Measurements from ENCODE around the gene ZNF716. TPM values are rescaled to one million over a fixed set of nuclear protein-coding genes. Genes with fewer than 3 reads are reported as not detected.
"Not testable (repeated sequence)": the region's sequence is repeated elsewhere in the genome, so short reads cannot be mapped to it uniquely, and the experiment has no call there.

The ZNF716 gene
- not detected in 2 replicates for total RNA-seq (2014; rRNA removed; shearing (Covaris generic))

DNA sequence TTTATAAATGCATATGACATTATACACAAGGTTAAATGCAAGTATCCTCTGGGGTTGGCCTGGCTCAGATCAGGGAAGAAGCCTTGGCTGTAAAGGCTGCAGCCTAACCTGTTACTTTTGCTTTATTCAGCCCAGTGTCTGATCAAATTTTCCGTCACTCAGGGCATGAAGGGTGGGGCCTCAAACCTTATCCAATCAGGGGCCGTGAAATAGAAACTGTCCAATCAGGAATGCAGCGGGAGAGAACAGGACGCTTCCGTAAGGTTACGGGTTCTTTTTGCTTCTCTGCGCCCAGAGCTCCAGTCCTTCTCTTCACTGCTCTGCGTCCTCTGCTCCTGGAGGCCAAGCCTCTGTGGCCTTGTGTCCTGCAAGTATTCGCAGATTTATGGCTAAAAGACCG, at the start of gene ZNF716:
Gene ZNF716, plus strand, starts transcription at position 274 of the 400 bp plus-strand sequence. Its CDS starts 112 bp downstream, at position 386.
- no peaks in the 10 kb centered on the region for H3K36me3 ChIP-seq (replicated peaks; ENCODE audit: control insufficient read depth, insufficient read depth, low read length)
- no peaks in the 10 kb centered on the region for H3K27me3 ChIP-seq (ENCODE audit: control insufficient read depth, insufficient read depth, low read length)
- no peak for DNase-seq
- H3K4me3 ChIP-seq (ENCODE audit: insufficient read depth, low read depth, low read length) = no peak within 1 kb of the TSS

DNA sequence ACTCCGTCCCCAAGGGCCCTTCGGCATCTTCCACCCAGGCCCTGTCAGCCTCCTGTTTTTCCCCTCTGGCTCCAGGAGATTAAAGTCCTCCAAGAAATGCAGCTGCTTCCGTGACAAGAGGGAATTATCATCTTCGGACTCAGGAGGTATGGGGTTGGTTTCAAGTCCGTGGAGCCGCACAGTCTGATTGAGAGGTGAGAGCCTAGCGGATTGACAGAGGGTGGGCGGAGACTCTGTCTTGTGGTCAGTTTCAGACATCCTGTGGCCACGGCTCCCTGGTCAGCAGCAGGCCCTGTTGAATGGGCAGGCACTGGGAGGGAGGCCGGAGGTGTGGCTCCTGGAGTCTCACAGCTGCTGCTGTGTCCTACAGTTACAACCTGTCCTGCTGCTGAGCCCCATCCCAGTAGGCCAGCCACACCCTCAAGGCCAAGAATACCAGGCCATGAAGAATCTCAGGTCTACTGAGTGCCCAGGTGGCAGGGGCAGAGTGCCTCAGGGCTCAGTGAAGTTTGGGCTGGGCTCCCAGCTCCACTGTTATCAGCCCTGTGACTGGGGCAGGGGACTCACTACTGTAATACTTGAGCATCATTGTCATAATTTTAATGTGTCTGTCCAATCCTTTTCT, 49.3 kb upstream of the ZNF716 start:
- no peak for DNase-seq
- H3K36me3 ChIP-seq (replicated peaks; ENCODE audit: control insufficient read depth, insufficient read depth, low read length) = no peaks in the 10 kb centered on the region
- no peaks in the 10 kb centered on the region for H3K27me3 ChIP-seq (ENCODE audit: control insufficient read depth, insufficient read depth, low read length)
- no peak overlapping the region for H3K4me3 ChIP-seq (ENCODE audit: insufficient read depth, low read depth, low read length)

DNA sequence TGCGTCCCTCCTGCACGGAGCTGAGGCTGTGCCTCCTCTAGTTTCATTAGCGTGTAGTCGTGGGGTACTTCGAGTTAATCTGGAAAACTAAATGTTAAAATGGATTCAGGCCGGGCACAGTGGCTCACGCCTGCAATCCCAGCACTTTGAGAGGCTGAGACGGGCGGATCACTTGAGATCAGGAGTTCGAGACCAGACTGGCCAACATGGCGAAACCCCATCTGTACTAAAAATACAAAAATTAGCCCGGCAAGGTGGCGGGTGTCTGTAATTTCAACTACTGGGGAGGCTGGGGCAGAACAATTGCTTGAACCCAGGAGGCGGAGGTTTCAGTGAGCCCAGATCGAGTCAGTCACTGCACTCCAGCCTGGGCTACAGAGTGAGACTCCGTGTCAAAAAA, 46.9 kb upstream of the ZNF716 start:
- H3K4me3 ChIP-seq (ENCODE audit: insufficient read depth, low read depth, low read length); DNase-seq; H3K36me3 ChIP-seq (replicated peaks; ENCODE audit: control insufficient read depth, insufficient read depth, low read length); H3K27me3 ChIP-seq (ENCODE audit: control insufficient read depth, insufficient read depth, low read length): not testable (repeated sequence)

DNA sequence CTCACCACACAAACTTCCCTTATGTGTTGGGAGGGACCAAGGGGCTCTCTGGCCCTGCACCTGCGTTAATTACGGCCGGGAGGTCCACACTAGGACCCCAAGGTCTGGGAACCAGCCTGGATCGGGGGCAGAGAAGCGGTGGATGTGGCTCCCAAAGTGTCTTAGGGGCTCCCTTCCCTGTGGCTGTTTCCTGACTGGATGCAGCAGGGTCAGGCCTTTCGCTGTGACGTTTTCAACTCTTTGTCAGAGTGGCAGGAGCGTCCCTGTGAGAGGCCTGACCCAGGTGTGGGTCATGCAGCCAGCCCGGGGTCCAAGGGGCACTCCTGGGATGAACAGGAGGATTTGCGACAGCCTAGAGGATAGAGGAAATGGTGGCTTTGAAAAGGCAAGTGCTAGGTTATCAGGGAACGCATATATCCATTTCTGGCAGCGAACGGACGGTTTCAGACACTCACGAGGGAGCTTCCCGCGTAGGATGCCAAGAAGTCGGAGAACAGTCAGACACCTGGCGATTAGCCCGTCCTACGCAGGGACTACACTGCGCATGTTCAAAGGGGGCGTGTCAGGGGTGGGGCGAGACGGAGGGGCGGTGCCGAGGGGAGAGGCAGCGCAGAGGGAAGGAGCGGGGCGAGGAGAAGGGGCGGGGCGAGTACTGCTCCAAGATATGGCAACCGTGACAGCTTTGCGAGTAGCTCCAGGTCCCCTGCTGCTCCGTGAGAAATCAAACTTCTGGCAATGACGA, 46.2 kb upstream of the ZNF716 start:
- H3K36me3 ChIP-seq (replicated peaks; ENCODE audit: control insufficient read depth, insufficient read depth, low read length) = no peaks in the 10 kb centered on the region
- H3K27me3 ChIP-seq (ENCODE audit: control insufficient read depth, insufficient read depth, low read length) = no peaks in the 10 kb centered on the region
- DNase-seq = no peak
- no peak overlapping the region for H3K4me3 ChIP-seq (ENCODE audit: insufficient read depth, low read depth, low read length)

DNA sequence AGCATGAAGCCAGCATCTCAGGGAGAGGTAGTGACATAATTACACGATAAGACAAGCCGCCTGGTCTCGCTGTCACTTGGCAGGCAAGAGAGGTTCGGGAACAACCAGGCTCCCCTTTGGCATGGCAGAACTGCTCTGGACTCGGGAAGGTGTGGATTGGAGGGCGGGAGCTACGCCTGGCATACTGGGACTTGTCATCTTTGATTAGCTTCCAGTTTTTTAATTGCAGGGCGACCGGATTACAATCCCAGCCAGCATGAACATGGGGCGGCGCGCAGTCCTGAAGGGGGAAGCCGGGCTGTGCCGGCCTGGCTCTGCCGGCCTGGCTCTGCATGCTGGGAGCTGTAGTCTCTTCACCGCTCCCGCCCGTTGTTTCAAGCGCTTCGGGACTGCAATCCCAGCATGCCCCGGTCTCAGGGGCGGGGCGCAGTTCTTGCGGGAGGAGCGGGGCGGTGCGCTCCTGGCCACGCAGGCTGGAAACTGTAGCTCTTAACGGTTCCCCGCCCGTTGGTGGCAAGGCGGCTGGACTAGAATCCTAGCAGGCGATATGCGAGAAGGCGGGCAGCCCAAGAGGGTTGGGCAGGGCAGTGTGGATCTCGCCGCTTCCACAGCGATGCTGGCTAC, 45.5 kb upstream of the ZNF716 start:
- Histone ChIP-seq H3K27me3 (ENCODE audit: control insufficient read depth, insufficient read depth, low read length) (no peaks in the 10 kb centered on the region), H3K4me3 (ENCODE audit: insufficient read depth, low read depth, low read length) (no peak overlapping the region), H3K36me3 (replicated peaks; ENCODE audit: control insufficient read depth, insufficient read depth, low read length) (no peaks in the 10 kb centered on the region)
- DNase-seq = no peak

DNA sequence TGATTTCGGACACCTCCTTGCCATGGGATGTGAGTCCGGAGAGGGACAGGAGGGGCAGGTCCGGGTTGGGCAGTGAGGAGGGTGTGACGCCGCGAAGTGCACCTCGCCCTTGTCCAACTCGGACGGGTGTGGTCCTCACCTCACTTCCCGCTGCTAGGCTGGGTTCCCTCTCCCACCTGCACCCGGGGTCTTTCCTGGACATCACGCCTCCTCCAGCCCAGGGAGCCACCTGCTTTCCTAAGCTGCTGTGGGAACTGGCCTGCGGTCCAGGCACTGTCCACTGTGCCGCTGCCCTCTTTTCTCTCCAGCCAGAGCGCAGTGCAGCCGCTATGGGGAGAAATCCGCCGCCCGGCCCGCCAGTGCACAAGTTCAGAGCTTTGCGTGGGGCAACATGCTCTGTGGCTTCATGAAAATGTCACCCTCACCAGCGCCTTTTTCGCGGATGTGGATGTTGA, 45.0 kb upstream of the ZNF716 start:
- Histone ChIP-seq H3K36me3 (replicated peaks; ENCODE audit: control insufficient read depth, insufficient read depth, low read length) (no peaks in the 10 kb centered on the region), H3K27me3 (ENCODE audit: control insufficient read depth, insufficient read depth, low read length) (no peaks in the 10 kb centered on the region), H3K4me3 (ENCODE audit: insufficient read depth, low read depth, low read length) (no peak overlapping the region)
- DNase-seq = no peak

DNA sequence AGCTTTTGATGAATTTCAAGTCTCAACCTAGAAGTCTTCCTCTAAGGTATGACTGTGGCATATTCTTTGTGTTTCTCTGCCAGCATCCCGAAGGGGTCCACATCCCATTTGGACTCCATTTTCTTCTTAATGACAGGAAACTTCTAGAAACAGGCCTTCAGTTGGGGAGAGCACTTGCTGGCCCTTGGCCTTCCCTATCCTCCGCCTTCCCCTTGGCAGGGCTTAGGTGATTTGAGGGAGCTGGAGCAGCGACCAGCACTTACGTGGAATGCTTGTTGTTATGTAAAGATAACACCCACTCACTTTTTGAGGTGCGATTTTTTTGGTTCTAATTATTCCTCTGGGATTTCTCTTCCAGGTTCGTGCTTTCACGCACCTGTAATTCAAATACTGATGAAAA, 42.9 kb upstream of the ZNF716 start:
- no peaks in the 10 kb centered on the region for H3K36me3 ChIP-seq (replicated peaks; ENCODE audit: control insufficient read depth, insufficient read depth, low read length)
- DNase-seq = no peak
- H3K27me3 ChIP-seq (ENCODE audit: control insufficient read depth, insufficient read depth, low read length) = no peaks in the 10 kb centered on the region
- H3K4me3 ChIP-seq (ENCODE audit: insufficient read depth, low read depth, low read length) = no peak overlapping the region

DNA sequence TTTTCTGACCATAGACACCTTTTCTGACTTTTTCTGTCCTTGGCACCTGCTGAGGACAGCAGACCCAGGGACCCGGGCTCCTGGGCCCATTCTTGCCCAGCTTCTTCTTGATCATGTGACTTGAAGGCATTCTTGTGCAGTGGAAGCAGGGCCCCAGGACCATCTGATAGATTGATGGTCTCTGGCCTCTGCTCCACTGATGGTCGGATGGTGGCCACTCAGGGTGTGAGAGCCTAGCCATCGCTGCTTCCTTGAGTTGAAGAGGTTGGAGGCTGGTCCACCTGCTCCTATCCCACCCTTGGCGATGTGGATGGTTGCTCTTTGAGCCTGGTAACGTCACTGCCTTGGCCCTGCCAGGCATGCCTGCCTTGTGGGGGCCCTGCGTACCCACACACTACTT, 37.8 kb upstream of the ZNF716 start:
- no peak overlapping the region for H3K4me3 ChIP-seq (ENCODE audit: insufficient read depth, low read depth, low read length)
- no peaks in the 10 kb centered on the region for H3K36me3 ChIP-seq (replicated peaks; ENCODE audit: control insufficient read depth, insufficient read depth, low read length)
- DNase-seq = no peak
- H3K27me3 ChIP-seq (ENCODE audit: control insufficient read depth, insufficient read depth, low read length) = no peaks in the 10 kb centered on the region

DNA sequence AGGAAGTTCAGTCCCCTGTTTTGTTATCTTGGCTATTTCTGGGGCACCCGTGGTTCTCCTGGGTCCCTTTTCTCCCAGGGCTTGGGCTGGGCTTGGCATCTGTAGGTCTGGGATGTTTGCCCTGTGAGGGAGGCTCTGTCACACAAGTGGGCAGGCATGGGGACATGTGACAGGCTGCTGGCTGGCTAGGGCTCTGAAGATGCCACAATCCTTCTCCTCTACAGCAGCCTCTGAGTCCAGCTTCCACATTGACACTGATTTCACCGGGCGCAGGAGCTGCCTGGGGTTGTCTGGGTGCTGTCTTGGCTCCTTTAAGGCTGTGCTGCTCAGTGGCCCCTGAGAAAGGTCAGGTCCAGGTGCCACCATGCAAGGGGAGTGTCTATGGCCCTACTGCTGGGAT, 37.4 kb upstream of the ZNF716 start:
- Histone ChIP-seq H3K4me3 (ENCODE audit: insufficient read depth, low read depth, low read length) (no peak overlapping the region), H3K27me3 (ENCODE audit: control insufficient read depth, insufficient read depth, low read length) (no peaks in the 10 kb centered on the region), H3K36me3 (replicated peaks; ENCODE audit: control insufficient read depth, insufficient read depth, low read length) (no peaks in the 10 kb centered on the region)
- DNase-seq = no peak

DNA sequence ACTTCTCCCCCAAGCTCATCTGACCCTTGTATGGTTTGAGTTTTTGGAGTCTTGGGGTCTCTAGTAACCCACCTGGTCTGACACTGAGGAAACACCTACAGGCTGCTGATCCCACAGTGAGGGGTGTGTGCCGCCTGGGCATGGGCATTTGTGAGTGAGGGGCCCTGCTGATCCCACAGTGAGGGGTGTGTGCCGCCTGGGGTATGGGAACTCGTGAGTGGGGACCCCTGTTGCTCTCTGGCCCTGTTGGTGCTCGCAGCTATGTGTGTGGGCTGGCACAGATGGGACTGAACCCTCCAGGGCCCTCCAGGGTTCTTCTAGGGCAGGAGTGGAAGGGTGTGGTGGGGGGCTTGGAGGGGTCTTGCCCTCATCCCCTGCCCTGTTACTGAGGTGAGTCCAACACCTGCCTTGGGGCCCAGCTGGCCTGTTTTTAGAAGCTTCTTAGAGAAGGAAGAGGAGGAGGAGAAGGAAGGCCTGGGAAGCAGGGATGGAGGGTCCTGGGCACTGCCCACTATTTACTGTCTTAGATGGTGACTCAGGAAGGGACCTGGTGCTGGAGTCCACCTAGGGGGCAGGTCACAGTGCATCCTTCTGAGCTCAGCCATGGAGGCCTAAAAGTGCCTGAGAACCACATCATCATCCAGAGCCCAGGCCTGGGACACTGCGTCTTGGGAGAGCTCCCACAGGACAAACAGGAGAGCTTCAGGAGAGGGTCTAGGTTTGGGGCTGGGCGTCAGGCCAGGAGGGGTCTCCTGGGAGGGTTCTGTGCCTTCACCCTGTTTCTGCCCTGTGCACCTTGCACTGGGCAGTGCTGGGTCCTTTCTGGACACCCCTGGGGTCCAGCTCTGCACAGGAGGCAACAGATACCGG, 36.2 kb upstream of the ZNF716 start:
- no peak for DNase-seq
- no peaks in the 10 kb centered on the region for H3K36me3 ChIP-seq (replicated peaks; ENCODE audit: control insufficient read depth, insufficient read depth, low read length)
- H3K27me3 ChIP-seq (ENCODE audit: control insufficient read depth, insufficient read depth, low read length) = no peaks in the 10 kb centered on the region
- no peak overlapping the region for H3K4me3 ChIP-seq (ENCODE audit: insufficient read depth, low read depth, low read length)

DNA sequence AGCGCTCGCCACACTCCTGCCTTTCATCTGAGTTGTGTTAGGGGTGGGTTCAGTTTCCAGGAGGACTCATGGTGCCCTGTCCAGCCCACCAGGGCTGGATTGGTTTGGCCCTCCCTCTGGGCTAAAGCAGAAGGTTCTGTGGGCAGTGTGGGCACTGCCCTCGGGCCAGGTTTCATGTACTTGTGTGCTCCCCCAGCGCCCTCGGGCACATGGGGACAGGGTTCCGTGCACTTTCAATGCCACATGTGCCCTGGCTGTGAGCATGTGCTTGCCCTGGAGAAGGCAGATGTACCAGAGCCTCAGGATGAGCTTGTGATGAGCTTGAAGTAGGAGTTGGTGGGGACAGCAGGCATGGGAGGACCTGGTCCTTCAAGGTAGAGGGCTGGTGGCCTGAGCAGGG, 35.6 kb upstream of the ZNF716 start:
- Histone ChIP-seq H3K27me3 (ENCODE audit: control insufficient read depth, insufficient read depth, low read length) (no peaks in the 10 kb centered on the region), H3K4me3 (ENCODE audit: insufficient read depth, low read depth, low read length) (no peak overlapping the region), H3K36me3 (replicated peaks; ENCODE audit: control insufficient read depth, insufficient read depth, low read length) (no peaks in the 10 kb centered on the region)
- no peak for DNase-seq

DNA sequence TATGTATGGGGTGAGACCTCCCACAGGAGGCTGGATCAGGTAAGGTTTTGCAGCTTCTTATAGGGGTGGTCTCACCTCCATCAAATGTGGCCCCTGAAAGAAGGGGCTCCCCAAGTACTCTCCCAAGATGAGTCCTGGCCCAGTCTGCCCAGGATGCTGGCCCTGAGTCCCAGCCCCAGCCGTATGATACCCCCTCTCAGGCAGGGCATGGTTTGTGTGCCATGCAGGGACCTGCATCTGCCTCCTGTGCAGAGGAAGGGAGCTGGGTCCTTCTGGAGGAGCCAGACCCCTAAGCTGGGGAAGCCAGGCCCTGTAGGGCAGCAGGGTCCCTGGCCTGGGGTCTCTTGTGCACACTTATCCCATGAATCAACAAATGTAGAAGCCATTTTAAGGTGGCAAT, 35.1 kb upstream of the ZNF716 start:
- H3K4me3 ChIP-seq (ENCODE audit: insufficient read depth, low read depth, low read length) = no peak overlapping the region
- H3K27me3 ChIP-seq (ENCODE audit: control insufficient read depth, insufficient read depth, low read length) = no peaks in the 10 kb centered on the region
- no peaks in the 10 kb centered on the region for H3K36me3 ChIP-seq (replicated peaks; ENCODE audit: control insufficient read depth, insufficient read depth, low read length)
- DNase-seq = no peak

DNA sequence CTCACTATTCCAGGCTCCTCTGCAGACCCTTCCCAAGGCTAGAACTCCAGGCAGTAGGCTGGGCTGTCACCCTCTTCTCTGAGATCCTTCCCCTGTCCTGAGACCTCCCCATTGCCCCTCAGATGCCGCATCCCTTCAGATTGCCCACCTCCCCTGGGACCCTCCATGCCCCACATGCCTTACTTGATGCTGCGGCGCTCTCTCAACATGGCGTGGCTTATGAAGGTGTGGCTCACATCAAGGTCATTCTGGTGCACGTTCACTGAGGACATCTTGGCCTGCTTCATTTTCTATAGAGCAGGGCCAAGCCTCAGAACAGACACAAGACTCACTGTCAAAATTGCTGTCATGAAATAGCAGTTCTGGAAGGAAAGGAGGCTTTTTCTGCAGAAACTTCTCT, 34.7 kb upstream of the ZNF716 start:
- Histone ChIP-seq H3K27me3 (ENCODE audit: control insufficient read depth, insufficient read depth, low read length) (no peaks in the 10 kb centered on the region), H3K36me3 (replicated peaks; ENCODE audit: control insufficient read depth, insufficient read depth, low read length) (no peaks in the 10 kb centered on the region), H3K4me3 (ENCODE audit: insufficient read depth, low read depth, low read length) (no peak overlapping the region)
- DNase-seq = no peak

DNA sequence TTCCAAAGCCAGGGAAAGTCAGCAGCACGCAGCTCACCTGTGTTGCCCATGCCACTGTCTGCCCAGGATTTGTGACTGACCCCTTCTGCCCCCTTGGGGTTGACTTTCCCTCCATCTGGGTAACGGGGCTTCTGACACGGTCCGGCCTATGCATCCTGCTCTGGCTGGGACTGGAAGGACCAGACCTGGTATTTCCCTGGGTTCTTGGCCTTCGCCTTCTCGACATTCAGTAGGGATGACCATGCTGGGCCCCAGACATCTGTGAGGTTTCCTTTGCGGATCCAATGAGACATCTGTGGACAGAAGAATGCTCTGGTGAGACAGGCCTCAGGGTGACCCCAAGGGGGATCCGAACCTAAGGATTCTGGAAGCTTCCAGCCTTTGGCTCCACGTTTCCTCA, 34.2 kb upstream of the ZNF716 start:
- Histone ChIP-seq H3K27me3 (ENCODE audit: control insufficient read depth, insufficient read depth, low read length) (no peaks in the 10 kb centered on the region), H3K36me3 (replicated peaks; ENCODE audit: control insufficient read depth, insufficient read depth, low read length) (no peaks in the 10 kb centered on the region), H3K4me3 (ENCODE audit: insufficient read depth, low read depth, low read length) (no peak overlapping the region)
- no peak for DNase-seq
